CD4-positive, alpha-beta T cell treated with Interferon alpha-2 for 1 hour (primary cell): ENCODE data around the gene FBXO28.
A peak's percentile ranks its signal among the peaks of the same experiment; 100 is the strongest.
"Not testable (repeated sequence)": the region's sequence is repeated elsewhere in the genome, so short reads cannot be mapped to it uniquely, and the experiment has no call there.

Source experiments
- DNase-seq, 2 donors: peaks; one replicate each; pipeline ENCODE4 v3.0.0-alpha.2; 2020 to 2022

FBXO28 gene, protein sequence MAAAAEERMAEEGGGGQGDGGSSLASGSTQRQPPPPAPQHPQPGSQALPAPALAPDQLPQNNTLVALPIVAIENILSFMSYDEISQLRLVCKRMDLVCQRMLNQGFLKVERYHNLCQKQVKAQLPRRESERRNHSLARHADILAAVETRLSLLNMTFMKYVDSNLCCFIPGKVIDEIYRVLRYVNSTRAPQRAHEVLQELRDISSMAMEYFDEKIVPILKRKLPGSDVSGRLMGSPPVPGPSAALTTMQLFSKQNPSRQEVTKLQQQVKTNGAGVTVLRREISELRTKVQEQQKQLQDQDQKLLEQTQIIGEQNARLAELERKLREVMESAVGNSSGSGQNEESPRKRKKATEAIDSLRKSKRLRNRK

DNA sequence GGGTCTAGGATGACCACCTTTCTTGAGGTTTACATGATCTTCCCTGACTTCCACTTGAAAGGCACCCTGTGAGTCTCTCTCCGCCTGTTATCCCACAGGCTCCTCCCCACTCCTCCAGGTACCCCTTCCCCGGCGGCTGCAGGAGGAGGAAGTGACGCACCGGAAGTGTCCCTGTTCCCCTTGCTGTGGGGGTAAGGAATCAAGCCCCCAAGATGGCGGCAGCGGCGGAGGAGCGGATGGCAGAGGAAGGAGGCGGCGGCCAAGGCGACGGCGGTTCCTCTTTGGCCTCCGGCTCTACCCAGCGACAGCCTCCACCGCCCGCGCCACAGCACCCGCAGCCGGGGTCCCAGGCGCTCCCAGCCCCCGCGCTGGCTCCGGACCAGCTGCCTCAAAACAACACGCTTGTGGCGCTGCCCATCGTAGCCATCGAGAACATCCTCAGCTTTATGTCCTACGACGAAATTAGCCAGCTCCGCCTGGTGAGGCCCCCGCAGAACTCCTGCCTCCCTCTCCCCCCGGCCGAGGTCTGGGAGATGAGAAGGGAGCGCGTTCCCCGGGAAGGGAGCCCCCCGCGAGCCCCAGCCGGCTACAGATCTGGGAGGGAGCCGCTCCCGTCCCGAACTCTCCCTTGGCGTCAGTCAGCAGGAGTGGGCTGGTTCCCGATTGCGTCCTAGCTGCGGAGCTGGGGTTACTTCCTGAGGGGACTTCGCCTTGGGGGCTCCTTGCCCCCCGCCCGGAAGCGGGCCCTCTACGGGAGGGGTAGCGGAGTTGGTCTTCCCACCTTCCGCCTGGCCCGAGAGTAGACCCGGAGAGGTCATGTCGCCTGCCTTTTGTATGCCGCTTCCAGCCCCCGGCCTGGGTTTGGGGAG is at the start of gene FBXO28:
FBXO28 (plus strand) TSS at position 194 of the 869 bp plus-strand sequence; CDS start at position 213, 19 bp downstream.
- peak; percentile 94 for DNase-seq

DNA sequence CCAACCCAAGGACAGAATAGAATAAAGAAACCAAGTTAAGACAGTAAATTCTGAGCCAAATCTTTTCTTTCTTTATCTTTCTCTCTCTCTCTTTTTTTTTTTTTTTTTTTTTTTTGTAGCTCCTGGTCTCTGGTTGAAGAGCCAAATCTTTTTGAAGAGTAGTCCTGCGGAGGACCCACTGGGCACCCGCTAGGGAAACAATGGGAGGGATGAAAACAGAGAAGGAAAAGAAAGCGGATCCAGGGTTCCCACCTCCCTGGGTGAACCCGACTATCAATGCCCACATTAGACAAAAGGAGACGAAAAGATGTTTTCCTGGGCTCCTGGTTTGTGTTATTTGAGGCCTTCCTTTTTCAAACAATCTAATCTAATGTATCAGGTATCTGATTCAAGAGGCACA is 49.8 kb upstream of the FBXO28 start:
- DNase-seq, result no peak

DNA sequence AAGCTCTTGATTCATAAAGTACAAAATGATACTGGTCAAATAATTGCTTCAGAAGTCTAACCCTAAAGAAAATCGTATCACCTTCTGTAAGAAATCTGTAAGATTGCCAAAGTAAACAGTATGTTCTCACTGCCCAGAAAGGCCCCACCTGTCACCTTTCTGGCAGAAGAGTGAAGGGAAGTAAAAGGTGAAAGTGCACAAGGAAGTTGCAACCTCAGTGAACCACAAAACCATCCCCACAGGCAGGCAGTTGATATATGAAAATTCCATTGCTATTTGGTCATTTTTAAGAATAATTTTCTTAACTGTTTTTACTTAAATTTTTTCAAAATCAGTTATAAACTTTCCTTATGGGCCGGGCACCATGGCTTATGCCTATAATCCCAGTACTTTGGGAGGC is 48.5 kb upstream of the FBXO28 start:
- DNase-seq, result peak in 1 of 2 donors; percentile 2

DNA sequence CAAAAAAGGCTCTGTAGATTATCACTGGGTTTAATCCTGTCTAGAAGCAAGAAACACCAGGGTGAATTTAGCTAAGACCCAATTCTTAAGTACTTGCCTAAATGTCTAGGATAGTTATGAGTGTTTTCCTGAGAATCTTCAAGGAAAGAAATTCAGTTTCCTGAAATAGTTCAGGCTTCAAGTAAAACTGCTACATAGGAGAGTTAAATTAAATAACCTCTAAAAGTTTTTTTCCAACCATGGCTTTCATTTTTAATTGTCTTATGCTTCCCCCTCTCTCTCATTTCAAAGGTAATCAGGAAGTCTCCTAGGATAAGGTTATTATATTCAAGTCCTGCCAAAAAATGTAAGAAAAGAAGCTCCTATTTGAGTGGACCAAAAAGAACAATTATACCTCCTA is 46.7 kb upstream of the FBXO28 start:
- DNase-seq, result no peak

DNA sequence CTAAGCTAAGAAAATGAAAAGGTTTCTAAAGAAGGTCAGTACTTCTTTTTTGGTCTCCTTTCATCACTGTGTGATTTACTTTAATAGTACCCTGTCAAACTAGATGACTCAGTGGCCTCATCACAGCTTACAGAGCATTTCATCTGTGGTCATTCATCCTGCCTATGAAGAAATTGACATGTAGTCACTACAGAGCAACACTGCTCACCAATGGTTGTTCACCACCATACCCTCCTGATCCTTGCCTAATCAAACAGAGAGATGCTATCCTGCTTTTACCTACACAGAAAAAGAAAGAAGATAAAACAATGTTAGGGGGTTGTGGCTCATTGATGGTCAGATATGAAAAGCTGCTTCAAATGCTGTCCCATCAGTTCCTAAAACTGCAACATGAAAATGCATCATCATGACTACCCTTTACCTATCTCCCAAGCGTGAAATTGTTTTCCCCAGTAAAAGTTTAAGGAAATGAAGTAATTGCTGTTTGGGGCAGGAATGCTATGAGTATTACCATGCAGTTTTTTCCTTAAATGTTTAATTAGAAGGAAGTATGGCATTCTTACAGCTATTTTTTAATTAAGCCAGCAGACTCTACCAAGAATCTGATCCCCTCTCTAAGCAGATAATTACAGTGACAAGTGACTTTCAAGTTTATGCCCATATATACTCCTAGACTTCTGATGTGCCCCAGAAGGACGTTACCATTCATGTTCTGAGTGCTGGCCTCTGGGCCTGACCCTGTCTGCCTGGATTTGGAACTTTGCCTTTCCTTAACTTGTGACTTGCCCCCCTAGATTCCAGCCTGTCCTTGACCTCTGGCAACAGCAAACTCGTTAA is 46.1 kb upstream of the FBXO28 start:
- no peak for DNase-seq

DNA sequence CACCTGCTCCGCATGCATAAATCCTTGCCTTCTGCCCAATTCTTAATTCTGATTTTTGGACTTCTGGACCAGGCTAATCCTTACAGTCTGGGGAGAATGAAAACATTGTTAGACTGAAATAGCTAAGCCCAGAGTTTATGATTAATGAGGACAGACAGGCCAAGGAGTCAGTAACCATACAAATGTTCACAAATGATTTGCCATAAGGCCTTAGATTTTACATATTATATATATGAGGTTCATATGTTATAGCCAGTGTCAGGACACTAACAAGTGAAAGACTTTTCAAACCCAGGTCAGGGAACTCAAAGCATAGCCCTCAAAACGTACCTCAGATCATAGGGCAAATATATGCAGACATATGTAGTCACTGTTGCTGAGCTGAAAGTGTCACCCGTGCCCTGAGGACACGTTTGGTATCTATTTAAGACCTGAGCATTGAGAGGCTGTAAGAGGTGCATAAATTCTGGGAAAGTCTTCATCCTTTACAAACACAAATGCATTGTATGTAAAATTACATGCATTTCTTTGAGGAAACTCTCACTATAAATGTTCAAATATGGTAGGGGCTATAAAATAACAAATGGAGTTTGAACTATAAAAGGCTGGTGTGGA is 45.3 kb upstream of the FBXO28 start:
- no peak for DNase-seq

DNA sequence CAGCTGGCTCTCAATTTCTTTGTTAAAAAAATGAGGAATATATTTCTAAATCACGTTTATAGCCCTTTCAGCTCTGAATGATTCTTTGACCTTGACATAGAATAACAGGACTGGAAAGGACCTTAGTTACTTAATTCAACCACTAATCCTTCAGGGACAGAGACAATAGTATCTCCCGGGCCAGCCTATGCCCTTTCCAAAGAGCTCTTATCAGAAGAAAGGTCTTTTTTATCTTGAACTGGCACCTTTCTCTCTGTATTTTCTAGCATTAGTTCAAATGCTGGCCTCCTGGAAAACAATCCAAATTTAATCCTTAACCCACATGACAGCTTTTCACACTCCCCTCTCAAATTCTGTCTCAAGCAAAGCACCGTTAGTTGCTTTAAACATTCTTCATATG is 44.8 kb upstream of the FBXO28 start:
- no peak for DNase-seq

DNA sequence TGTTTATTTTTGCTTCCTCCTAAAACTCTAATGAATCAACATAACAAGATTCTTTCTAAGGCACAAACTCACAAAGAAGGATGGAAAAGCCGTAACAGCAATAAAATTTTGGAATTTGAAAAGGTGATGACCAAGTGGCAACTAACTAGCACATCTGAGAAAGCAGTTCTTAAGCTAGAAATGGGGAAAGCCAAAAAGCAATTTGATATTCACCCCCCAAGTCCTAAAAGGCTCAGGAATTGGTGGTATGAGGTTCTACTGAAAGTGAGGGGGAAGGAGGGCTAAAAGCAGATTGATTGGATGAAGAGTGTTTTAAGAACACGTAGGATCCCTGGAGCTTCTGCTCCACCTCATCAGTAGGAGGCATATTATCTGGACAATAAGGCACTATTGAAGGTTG is 43.4 kb upstream of the FBXO28 start:
- DNase-seq, result no peak

DNA sequence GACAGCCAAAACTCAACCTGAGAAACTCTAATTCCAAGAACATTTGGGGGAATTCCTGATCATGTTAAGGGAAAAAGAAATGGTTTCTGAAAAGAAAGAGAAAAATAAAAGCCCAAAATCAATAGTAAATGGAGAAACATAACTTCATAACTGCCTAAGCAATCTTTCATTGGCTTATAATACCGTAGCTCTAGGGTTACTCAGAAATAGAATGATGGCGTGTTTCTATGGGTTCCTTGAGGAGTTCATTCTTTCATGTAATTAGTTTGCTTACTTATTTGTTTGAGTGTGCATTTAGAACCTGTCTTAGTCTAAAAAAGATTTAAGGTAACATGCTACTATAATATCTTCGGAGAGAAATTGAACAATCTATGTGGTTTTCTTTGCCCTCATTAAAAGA is 37.5 kb upstream of the FBXO28 start:
- DNase-seq, result no peak

DNA sequence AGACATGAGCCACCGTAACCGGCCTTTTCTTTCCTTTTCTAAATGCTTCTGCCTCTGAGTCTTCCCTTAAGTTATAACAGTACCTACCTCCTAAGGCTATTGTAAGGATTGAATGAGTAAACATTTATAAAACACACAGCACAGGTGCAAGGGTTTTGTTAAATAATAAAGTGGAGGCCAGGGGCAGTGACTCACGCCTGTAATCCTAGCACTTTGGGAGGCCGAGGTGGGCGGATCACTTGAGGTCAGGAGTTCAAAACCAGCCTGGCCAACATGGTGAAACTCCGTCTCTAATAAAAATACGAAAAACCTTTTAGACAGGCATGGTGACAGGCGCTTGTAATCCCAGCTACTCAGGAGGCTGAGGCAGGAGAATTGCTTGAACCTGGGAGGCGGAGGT is 34.3 kb upstream of the FBXO28 start:
- not testable (repeated sequence) for DNase-seq

DNA sequence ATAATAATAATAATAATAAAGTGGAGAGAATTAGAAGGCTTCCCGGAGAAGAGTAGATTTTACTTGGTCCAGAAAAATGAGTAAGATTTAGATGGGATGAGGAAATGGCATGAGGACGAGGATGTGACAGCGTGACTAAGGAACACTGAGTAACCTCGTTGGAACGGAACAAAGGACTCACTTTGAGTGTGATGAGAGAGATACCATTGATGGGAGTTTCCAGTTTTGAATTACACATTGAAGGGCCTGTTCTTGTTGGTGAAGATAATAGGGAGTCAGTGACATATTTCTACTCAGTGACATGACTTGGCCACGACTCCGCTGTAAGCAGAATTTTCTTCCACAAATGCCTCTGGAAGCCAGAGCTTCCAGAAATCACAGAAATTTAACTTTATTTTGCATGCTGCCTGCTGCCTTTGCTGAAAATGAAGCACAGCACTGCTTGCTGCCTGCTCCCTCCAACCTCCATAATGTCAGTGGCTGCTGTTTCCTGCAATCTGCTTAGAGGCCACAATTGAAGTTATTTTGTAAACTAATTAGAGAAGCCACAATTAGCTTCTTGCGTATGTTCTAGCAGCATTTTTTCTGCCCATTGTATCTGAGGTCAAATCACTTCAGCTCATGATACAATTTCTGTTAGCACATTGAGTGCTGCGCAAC is 33.7 kb upstream of the FBXO28 start:
- DNase-seq, result no peak

DNA sequence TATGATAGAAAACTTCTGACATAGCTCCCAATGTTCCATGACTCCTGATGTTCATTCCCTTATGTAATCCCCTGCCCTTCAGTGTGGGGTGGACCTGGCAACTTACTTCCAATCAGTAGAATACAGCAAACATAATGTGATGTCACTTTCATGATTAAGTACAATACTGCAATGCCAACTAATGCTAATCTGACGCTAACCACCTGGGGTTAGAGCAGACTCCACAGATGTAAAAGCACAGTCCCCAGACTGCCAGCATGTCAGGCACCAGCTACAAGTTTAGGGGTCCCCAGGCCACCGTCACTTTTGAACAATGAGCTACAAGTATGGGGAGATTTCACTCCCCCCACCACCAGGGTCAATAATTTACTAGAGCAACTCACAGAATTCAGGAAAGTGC is 32.3 kb upstream of the FBXO28 start:
- no peak for DNase-seq

DNA sequence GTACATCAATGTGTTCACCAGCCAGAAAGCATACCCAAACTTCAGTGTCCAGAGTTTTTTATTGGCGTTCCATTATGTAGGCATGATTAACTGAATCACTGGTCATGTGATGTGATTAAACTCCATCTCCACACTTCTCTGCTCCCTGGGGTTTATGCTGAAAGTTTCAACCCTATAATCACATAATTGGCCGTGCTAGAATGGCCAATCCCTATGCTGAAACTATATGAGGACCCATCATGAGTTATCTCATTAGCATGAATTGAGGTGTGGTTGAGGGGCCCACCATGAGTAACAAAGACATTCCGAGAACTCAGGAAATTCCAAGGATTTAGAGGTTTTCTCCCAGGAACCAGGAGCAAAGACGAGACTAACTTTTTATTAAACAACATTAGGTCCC is 31.8 kb upstream of the FBXO28 start:
- DNase-seq, result no peak

DNA sequence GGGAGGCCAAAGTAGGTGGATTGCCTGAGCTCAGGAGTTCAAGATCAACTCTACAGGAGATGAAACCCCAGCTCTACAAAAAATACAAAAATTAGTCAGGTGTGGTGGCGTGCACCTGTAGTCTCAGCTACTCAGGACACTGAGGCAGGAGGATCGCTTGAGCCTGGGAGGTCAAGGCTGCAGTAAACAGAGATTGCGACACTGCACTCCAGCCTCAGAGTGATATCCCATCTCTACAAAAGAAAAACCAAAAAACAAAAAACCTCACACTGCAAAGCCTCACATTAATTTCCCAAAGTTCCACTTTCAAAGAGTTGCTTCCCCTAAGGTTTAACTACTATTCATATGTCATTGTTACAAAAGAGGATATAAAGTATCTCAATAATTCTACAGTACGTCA is 29.0 kb upstream of the FBXO28 start:
- no peak for DNase-seq

DNA sequence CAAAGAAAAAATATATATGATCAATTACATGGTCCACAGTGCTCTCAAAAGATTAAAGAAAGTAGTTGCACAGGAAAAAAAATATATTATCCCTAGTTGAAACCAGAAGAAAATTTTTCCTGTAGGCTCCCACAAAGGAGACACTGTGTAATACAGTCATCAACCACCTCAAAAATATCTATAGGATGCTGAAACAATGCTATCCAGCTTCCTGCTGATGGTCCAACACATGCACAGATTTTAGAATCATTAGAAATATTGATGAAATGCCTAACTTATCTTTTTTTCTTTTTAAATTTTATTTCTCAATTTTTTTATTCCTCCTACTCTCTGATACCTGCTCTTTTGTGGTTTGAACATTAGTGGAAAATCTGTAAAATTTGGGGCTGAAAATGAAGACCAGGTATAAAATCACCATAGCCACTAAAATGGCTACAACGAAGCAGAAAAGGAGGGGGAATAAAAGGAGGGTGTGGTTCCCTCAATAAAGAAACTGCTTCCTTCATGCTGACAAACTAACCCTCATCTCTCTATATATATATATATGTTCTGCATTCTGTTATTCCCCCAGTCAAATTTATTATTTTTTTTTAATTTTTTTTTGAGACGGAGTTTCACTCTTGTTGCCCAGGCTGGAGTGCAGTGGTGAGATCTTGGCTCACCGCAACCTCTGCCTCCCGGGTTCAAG is 28.3 kb upstream of the FBXO28 start:
- DNase-seq, result no peak

DNA sequence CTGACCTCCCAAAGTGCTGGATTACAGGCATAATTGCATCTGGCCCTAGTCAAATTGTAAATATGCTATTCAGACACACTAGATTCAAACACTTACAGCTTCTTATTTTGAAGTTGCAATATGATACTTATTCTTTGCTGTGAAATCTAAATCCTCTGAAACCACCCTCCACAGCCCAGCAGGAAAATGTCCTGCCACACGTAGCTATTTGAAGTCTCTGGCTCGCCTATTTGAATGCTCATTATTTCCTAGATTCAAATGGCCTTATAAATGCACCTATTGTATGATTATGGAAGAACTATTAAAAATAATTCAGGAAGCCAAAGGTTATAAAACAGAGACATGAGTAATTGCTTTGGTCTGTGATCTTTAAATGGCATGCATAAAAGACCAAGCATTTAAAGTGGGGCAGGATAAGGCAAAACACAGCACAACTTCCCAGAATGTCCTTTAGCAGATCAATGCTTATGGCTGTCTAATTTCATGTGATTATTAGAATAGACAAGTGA is 26.6 kb upstream of the FBXO28 start:
- no peak for DNase-seq

DNA sequence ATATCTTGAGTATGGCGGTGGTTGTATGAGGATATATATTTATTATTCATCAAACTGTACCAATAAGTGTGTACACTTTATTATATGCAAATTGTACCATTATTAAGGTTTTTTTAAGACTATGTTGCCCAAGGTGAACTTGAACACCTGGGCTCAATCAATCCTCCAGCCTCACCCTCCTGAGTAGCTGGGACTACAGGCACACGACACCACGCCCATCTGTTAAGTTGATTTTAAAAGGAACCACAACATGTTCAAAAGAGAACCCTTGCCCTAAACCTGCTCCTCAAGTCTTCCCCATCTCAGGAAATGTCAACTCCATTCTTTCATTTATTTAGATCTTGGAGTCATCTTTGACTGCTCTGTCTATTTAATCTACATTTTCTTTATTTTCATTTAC is 24.3 kb upstream of the FBXO28 start:
- no peak for DNase-seq

DNA sequence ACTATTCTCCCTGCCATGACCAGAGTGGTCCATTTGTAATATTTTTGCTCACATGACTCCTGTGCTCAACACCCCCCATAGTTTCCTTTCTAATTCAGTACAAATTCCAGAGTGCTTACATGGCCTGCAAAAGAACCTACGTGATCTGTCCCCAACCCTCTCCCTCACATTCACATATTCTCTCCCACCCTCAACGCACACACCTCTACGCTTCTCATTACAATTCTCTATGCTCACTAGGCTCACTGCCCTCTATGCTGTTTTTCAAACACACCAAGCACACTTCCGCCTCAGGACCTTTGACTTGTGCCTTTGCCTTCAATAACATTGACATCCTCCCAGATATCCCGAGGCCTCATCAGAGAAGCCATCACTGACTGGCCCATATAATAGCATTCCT is 23.8 kb upstream of the FBXO28 start:
- DNase-seq, result no peak

DNA sequence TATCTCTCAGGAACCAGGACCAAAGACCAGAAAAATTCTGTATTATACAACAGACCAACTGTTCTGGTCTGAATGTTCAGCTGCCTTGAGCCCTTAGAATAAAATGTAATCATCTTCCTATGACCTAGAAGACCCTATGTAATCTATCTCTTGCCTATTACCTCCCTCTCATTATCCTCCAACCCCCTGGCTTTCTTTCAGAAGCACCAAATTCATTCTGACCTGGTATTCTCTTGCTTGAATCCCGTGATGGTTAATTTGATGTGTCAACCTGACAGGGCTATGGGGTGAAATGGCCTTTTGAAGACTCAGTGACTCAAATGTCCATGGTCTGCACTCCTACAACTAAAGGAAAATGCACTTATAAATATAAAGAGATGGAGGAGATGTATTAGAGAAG is 21.8 kb upstream of the FBXO28 start:
- no peak for DNase-seq

DNA sequence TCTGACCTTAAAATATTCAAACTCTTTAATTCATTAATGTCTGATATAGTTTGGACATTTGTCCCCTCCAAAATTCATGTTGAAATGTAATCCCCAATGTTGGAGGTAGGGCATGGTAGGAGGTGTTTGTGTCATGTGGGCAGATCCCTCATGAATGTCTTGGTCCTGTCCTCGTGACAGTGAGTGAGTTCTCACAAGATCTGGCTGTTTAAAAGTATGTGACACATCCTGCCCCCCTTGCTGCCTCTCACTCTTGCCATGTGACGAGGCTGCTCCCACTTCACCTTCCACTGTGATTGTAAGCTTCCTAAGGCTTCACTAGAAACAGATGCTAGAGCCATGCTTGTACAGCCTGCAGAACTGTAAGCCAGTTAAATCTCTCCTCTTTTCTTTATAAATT is 21.3 kb upstream of the FBXO28 start:
- DNase-seq, result no peak

DNA sequence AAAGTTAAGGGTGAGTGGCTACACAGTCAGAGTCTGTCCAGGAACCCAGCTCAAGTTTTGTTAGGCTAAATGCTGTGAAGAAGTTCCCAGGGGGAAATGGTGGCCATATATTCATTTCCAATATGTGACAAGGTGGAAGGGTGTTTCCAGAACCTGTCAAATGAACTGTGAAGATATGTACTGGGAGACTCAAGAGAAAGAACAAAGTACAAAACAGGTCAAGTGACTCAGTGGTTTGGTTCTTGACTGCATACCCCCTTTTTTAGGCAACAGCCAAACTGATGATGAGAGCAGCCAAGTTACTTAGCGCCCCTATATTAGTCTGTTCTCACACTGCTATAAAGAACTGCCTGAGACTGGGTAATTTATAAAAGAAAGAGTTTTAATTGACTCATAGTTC is 18.6 kb upstream of the FBXO28 start:
- DNase-seq, result no peak

DNA sequence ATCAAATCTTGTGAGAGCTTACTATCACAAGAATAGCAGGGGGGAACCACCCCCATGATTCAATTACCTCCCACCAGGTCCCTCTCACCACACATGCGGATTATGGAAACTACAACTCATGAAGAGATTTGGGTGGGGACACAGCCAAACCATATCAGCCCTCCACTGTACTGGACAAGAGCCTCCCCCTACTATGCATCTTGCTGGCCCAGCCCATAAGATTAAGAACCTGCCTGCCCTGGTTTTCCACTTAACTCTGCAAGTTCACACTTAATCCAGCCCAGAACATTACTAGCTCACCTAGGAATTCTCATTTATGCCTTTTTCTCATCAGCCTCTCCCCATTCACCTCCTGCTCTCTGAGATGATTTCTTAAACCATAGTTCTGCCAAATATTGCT is 18.0 kb upstream of the FBXO28 start:
- no peak for DNase-seq
